Liver (tissue), 9 donors: Measurements from ENCODE around the gene ALDH1A2. TPM values are rescaled to one million over a fixed set of nuclear protein-coding genes. Genes with fewer than 3 reads are reported as not detected.

ENCODE experiments used
- DNase-seq: peaks from one replicate; pipeline ENCODE4 v3.0.0-alpha.2; 2017; ENCODE audit warnings: low spot score
- H3K27ac ChIP-seq, 2 donors: one replicate each; pipeline ENCODE4 v1.7.0; 2013; ENCODE audit warnings: inconsistent platforms in 2 of 2, low read length in 2 of 2, control low read depth in 1 of 2, low read depth in 1 of 2, mild to moderate bottlenecking in 1 of 2
- H3K27me3 ChIP-seq, 4 donors: one replicate each; pipeline versions ENCODE4 v1.6.1 to v1.7.0; 2013; ENCODE audit warnings: low read length in 3 of 4, inconsistent platforms in 1 of 4, mild to moderate bottlenecking in 1 of 4, moderate library complexity in 1 of 4; ENCODE audit not compliant: control insufficient read depth in 4 of 4, insufficient read depth in 4 of 4
- H3K36me3 ChIP-seq, 4 donors: one replicate each; pipeline versions ENCODE4 v1.6.1 to v1.7.0; 2013; ENCODE audit warnings: low read length in 3 of 4, mild to moderate bottlenecking in 3 of 4, low read depth in 1 of 4, moderate library complexity in 1 of 4; ENCODE audit not compliant: control insufficient read depth in 4 of 4, insufficient read depth in 3 of 4
- H3K4me1 ChIP-seq, 4 donors: one replicate each; pipeline versions ENCODE4 v1.6.1 to v1.7.0; 2013; ENCODE audit warnings: low read length in 3 of 4, mild to moderate bottlenecking in 3 of 4, moderate library complexity in 1 of 4; ENCODE audit not compliant: control insufficient read depth in 4 of 4, insufficient read depth in 4 of 4
- H3K4me3 ChIP-seq, 3 donors: one replicate each; pipeline versions ENCODE4 v1.6.1 to v1.7.0; 2013; ENCODE audit warnings: low read length in 3 of 3, control low read depth in 1 of 3, low read depth in 1 of 3, mild to moderate bottlenecking in 1 of 3
- H3K9ac ChIP-seq, 2 donors: one replicate each; pipeline ENCODE4 v1.7.0; 2013; ENCODE audit warnings: low read length in 2 of 2, mild to moderate bottlenecking in 2 of 2, moderate library complexity in 2 of 2, control low read depth in 1 of 2, low read depth in 1 of 2
- H3K9me3 ChIP-seq, 4 donors: one replicate each; pipeline versions ENCODE4 v1.6.1 to v1.7.0; 2013; ENCODE audit warnings: low read length in 3 of 4; ENCODE audit not compliant: control insufficient read depth in 4 of 4
- EGR1 ChIP-seq, 2 donors: IDR thresholded peaks; 2 replicates each; pipeline ENCODE4 v1.6.1; 2016 to 2018; ENCODE audit warnings: antibody characterized with exemption in 2 of 2, low read depth in 2 of 2
- FOXA1 ChIP-seq: IDR thresholded peaks from 2 replicates; pipeline ENCODE4 v1.6.1; 2016; ENCODE audit warnings: antibody characterized with exemption
- FOXA2 ChIP-seq: IDR thresholded peaks from 2 replicates; pipeline ENCODE4 v1.6.1; 2016; ENCODE audit warnings: antibody characterized with exemption
- GABPA ChIP-seq, 2 donors: IDR thresholded peaks in 1 of 2; conservative IDR thresholded peaks in 1 of 2; 2 replicates each; pipeline ENCODE4 v1.6.1; 2016; ENCODE audit warnings: antibody characterized with exemption in 2 of 2, mild to moderate bottlenecking in 1 of 2, moderate library complexity in 1 of 2
- HNF4A ChIP-seq, 2 donors: conservative IDR thresholded peaks; 2 replicates each; pipeline ENCODE4 v1.6.1; 2016; ENCODE audit warnings: antibody characterized with exemption in 2 of 2, mild to moderate bottlenecking in 2 of 2
- HNF4G ChIP-seq: IDR thresholded peaks from 2 replicates; pipeline ENCODE4 v1.6.1; 2016; ENCODE audit warnings: antibody characterized with exemption
- JUND ChIP-seq, 2 donors: IDR thresholded peaks; 2 replicates each; pipeline ENCODE4 v1.6.1; 2016; ENCODE audit warnings: antibody characterized with exemption in 2 of 2
- NR2F2 ChIP-seq: IDR thresholded peaks from 2 replicates; pipeline ENCODE4 v1.6.1; 2016; ENCODE audit warnings: antibody characterized with exemption
- RAD21 ChIP-seq, 2 donors: IDR thresholded peaks; 2 replicates each; pipeline ENCODE4 v1.6.1; 2016; ENCODE audit warnings: antibody characterized with exemption in 2 of 2, mild to moderate bottlenecking in 2 of 2
- RXRA ChIP-seq, 2 donors: IDR thresholded peaks; 2 replicates each; pipeline ENCODE4 v1.6.1; 2017 to 2018; ENCODE audit warnings: antibody characterized with exemption in 2 of 2, mild to moderate bottlenecking in 1 of 2
- SP1 ChIP-seq: IDR thresholded peaks from 2 replicates; pipeline ENCODE4 v1.6.1; 2018; ENCODE audit warnings: antibody characterized with exemption, mild to moderate bottlenecking
- TAF1 ChIP-seq: conservative IDR thresholded peaks from 2 replicates; pipeline ENCODE4 v1.6.1; 2016; ENCODE audit warnings: antibody characterized with exemption, mild to moderate bottlenecking
- YY1 ChIP-seq: IDR thresholded peaks from 2 replicates; pipeline ENCODE4 v1.6.1; 2016; ENCODE audit warnings: antibody characterized with exemption, mild to moderate bottlenecking
- WGBS: extraction: QIAGEN DNeasy Blood & Tissue Kit; methylation state at CpG from one replicate; pipeline ENCODE4 v1.1.7; 2013; 5-methylcytosine and 5-hydroxymethylcytosine counted together
- polyA plus RNA-seq, 2 donors: library from polyadenylated mRNA; stranded (reverse) in 1 of 2; unstranded in 1 of 2; fragments of 200-250 nt in 1 of 2; fragments of >200 nt in 1 of 2; fragmentation: Nextera tagmentation in 1 of 2; extraction: Ambion mirVana in 1 of 2; gene quantifications; one replicate each; pipeline versions ENCODE4 v1.2.1 to v1.2.3, GENCODE V29; 2013 to 2015
- total RNA-seq, 2 donors: library from RNA; depleted of rRNA; stranded (reverse); fragments of >200 nt; gene quantifications; one replicate each; pipeline ENCODE4 v1.2.3, GENCODE V29; 2014
- TF ChIP-seq, protein P1 (sequence below): IDR thresholded peaks from 2 replicates; pipeline ENCODE4 v1.6.1; 2016; ENCODE audit warnings: antibody characterized with exemption
- TF ChIP-seq, protein P2 (sequence below): IDR thresholded peaks from 2 replicates; pipeline ENCODE4 v1.6.1; 2016; ENCODE audit warnings: antibody characterized with exemption
- TF ChIP-seq, protein P3 (sequence below): IDR thresholded peaks from 2 replicates; pipeline ENCODE4 v1.6.1; 2016; ENCODE audit warnings: antibody characterized with exemption, mild to moderate bottlenecking
- TF ChIP-seq, protein P4 (sequence below): IDR thresholded peaks from 2 replicates; pipeline ENCODE4 v1.6.1; 2016; ENCODE audit warnings: antibody characterized with exemption
- TF ChIP-seq, protein P5 (sequence below): fragments of 150-350 bp; IDR thresholded peaks from 2 replicates; pipeline ENCODE4 v1.5.1; 2017; ENCODE audit warnings: improper control_type of control experiment, low read depth, low read length; ENCODE audit not compliant: missing input control
- donor health status: healthy.
- donor health status: healthy.
- donor health status: healthy.
- donor health status: healthy.
- donor health status: healthy.

Gene ALDH1A2
- total and polyA plus RNA-seq, 4 donors = 1.2 to 22.7 (median 14.0) TPM

DNA sequence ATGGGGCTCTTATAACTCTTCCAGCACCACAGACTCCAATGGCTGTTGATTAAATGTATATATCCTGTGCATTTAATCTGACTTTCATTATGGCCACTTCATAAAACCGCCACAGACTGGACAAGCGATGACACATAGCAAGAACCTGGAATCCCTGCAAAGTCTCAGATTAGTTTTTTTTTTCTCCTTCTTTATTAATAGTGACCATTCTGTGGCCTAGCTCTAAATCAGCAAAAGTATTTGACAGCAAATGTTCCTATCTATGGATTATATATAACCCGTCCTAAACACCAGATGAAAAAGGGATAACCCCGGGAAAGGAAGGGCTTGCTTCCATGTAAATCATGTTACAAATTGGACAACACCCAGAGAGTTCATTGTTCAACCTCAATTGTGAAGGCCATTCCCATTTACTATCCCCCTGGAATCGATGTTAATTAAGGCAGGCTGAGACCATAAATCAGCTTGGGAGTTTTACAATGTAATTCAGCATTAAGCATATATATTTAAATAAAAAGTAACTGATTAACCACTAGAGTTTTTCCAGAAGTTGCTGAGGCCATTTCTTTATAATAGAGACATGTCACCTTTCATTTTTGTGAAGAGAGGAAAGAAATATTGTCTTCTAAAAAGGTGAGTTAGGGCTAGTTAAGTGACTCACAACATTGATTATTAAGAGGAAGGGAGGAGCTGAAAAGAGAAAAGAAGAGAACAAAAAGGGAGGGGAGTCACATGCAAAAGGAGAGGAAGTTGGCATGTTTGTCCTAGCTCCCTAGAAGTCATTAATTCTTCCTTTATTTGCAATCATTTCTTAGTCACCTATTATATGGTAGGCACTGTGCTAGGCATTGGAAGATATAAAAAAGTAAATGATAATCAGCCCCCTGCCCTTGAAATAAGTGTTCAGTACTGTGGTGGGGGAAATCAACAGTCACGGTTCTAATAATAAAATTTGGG, 26.2 kb downstream of the ALDH1A2 start:
- Histone ChIP-seq H3K4me3 (no peak overlapping the region), H3K4me1 (peaks cover 0 to 8% (median 2%) of the 10 kb centered on the region in 4 donors), H3K9ac (no peak overlapping the region), H3K36me3 (no peaks in the 10 kb centered on the region), H3K27ac (no peak overlapping the region), H3K27me3 (no peaks in the 10 kb centered on the region), H3K9me3 (no peaks in the 10 kb centered on the region)
- 80% methylated on average over 6 of the region's 6 CpGs for WGBS
- TF ChIP-seq YY1 (no peak), RXRA (IDR thresholded peaks at IDR 0.05) (no peak), NR2F2 (no peak), SP1 (no peak), HNF4G (no peak), FOXA1 (no peak), TAF1 (no peak), HNF4A (conservative IDR thresholded peaks at IDR 0.05) (no peak), RAD21 (IDR thresholded peaks at IDR 0.05) (no peak), GABPA (IDR thresholded peaks at IDR 0.05 in 1 of 2, conservative IDR thresholded peaks at IDR 0.05 in 1 of 2) (no peak), EGR1 (IDR thresholded peaks at IDR 0.05; ENCODE audit: low read depth in 2 of 2) (no peak), FOXA2 (no peak), JUND (IDR thresholded peaks at IDR 0.05) (no peak)
- TF ChIP-seq, protein P1, sequence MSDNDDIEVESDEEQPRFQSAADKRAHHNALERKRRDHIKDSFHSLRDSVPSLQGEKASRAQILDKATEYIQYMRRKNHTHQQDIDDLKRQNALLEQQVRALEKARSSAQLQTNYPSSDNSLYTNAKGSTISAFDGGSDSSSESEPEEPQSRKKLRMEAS = no peak
- TF ChIP-seq, protein P2, sequence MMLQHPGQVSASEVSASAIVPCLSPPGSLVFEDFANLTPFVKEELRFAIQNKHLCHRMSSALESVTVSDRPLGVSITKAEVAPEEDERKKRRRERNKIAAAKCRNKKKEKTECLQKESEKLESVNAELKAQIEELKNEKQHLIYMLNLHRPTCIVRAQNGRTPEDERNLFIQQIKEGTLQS = no peak
- TF ChIP-seq, protein P3, sequence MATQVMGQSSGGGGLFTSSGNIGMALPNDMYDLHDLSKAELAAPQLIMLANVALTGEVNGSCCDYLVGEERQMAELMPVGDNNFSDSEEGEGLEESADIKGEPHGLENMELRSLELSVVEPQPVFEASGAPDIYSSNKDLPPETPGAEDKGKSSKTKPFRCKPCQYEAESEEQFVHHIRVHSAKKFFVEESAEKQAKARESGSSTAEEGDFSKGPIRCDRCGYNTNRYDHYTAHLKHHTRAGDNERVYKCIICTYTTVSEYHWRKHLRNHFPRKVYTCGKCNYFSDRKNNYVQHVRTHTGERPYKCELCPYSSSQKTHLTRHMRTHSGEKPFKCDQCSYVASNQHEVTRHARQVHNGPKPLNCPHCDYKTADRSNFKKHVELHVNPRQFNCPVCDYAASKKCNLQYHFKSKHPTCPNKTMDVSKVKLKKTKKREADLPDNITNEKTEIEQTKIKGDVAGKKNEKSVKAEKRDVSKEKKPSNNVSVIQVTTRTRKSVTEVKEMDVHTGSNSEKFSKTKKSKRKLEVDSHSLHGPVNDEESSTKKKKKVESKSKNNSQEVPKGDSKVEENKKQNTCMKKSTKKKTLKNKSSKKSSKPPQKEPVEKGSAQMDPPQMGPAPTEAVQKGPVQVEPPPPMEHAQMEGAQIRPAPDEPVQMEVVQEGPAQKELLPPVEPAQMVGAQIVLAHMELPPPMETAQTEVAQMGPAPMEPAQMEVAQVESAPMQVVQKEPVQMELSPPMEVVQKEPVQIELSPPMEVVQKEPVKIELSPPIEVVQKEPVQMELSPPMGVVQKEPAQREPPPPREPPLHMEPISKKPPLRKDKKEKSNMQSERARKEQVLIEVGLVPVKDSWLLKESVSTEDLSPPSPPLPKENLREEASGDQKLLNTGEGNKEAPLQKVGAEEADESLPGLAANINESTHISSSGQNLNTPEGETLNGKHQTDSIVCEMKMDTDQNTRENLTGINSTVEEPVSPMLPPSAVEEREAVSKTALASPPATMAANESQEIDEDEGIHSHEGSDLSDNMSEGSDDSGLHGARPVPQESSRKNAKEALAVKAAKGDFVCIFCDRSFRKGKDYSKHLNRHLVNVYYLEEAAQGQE = no peak
- TF ChIP-seq, protein P4, sequence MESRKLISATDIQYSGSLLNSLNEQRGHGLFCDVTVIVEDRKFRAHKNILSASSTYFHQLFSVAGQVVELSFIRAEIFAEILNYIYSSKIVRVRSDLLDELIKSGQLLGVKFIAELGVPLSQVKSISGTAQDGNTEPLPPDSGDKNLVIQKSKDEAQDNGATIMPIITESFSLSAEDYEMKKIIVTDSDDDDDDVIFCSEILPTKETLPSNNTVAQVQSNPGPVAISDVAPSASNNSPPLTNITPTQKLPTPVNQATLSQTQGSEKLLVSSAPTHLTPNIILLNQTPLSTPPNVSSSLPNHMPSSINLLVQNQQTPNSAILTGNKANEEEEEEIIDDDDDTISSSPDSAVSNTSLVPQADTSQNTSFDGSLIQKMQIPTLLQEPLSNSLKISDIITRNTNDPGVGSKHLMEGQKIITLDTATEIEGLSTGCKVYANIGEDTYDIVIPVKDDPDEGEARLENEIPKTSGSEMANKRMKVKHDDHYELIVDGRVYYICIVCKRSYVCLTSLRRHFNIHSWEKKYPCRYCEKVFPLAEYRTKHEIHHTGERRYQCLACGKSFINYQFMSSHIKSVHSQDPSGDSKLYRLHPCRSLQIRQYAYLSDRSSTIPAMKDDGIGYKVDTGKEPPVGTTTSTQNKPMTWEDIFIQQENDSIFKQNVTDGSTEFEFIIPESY = no peak
- TF ChIP-seq, protein P5, sequence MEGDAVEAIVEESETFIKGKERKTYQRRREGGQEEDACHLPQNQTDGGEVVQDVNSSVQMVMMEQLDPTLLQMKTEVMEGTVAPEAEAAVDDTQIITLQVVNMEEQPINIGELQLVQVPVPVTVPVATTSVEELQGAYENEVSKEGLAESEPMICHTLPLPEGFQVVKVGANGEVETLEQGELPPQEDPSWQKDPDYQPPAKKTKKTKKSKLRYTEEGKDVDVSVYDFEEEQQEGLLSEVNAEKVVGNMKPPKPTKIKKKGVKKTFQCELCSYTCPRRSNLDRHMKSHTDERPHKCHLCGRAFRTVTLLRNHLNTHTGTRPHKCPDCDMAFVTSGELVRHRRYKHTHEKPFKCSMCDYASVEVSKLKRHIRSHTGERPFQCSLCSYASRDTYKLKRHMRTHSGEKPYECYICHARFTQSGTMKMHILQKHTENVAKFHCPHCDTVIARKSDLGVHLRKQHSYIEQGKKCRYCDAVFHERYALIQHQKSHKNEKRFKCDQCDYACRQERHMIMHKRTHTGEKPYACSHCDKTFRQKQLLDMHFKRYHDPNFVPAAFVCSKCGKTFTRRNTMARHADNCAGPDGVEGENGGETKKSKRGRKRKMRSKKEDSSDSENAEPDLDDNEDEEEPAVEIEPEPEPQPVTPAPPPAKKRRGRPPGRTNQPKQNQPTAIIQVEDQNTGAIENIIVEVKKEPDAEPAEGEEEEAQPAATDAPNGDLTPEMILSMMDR = no peak
- no peak for DNase-seq
